CD4-positive, alpha-beta T cell treated with Interleukin-4 for 4 hours (primary cell): ENCODE results near the gene TBX6.

ENCODE experiments used
- DNase-seq: peaks from one replicate; pipeline ENCODE4 v3.0.0-alpha.2; 2020

Gene TBX6

DNA sequence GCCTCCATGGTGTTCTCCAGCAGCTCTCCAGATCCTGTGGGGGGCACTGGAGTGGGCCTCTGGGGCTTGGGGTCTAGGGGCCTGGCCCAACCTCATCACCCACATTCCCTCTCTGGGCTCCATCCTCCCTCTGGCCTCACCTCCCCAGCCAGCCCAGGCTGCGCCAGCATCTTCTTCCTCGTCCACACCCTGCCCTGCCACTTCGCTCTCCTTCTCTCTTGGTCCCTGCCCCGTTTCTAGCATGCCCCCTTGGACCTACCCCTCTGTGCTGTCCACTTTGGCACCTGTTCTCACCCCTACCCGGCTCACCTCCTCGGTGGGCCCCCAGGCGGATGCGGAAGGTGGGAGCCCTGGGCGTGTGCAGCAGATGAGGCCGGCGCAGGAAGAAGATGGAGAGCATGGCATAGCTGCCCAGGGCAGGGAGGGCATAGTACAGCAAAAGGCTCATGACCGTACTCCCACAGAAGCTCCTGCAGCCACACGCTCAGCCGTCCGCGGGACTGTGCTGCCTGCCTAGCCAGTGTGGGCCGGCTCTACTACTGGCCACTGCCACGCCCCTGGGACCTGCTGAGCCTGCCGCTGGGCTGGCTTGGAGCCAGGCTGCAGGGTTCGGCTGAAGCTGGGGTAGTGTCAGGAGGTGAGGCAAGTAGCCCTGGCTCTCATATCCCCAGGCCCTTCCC is 21.4 kb upstream of the TBX6 start, which contains the start of gene GDPD3:
TSS of gene GDPD3 (minus strand) at position 507 of the 680 bp plus-strand sequence. CDS start at position 448, 59 bp downstream.
- DNase-seq, result no peak

DNA sequence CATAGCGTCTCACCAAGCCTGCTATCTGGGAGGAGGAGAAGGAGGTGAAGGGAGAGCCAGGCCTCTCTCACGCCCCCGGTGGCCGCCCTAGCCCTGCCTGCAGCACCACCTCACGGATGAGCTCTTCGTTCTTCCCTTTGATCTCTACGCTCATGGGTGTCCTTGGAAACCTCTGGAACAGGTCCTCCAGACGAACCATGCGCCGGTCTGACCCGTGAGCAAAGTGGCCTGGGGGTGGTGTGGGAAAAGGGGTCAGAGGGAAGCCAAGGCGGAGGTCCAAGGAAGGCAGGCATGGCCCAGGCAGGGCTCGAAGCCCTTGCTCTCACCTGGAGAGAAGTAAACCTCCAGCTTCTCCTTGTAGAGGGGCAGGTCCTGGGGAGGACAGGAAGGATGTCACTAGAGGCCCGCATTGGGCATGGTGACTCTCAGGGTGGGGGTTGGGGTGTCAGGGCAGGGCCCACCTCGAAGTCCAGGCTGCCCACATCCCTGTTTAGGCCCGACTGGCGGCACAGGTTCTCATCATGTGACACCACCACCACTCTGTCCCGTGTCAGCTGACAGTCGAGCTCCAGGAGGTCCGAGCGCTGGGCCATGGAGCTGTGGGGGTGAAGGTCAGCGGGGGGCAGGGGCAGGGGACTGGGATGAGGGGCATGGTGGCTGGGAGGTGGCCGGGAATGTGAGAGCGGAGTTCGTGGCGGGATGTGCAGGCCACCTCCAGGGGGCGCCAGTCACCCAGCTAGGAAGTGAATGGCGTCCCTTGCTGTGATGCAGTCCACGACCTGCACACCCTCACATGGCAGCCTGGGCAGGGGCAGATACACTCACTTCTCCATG is 20.7 kb upstream of the TBX6 start:
- peak; percentile 38 for DNase-seq

DNA sequence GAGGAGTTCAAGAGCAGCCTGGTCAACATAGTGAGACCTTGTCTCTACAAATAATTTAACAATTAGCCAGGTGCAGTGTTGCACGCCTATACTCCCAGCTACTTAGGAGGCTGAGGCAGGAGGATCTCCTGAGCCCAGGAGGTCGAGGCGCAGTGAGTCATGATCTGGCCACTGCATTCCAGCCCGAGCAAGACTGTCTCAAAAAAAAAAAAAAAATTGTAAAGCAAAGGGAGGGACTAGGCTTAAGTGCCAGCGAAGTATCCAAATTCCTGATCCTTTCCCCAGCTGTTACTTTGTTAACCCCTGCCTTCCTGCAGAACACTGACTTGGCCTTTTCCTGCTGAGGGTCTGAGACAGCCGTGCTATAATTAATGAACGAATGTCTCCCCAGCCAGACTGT is 18.9 kb upstream of the TBX6 start:
- DNase-seq, result no peak

DNA sequence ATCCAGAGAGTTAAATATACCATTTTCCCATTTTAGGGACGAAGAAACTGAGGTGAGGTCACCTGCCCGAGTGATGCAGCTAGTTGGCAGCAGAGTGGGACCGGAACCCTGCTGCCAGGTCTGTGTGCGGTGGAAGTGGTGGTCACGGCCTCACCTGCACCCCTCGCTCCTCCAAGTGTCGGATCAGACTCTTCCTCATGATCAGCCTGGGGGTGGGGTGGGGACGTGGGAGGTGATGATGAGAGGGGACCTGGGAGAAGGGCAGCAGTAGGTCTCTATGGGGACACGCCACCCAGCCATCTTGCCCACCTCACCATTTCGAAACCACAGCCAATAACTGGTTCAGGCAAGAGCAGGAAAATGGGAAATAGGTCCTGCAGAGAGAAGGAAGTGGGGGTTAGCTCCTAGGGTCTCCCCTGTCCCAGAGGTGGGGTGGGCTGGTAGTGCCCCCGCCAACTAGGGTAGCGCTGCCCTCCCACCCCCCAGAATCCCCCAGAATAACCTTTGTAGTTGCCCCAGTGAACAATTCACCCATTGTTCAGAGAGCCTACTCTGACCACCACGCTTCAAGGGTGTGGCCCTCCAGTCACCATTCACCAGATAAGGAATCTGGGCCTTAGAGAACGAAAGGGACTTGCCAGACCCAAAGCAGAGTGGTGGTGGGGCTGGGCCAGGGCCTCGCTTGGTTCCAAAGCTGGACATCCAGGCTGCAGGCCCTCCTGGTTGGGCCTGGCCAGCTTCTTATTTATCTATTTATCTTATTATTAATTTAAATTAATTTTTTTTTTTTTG is 16.5 kb upstream of the TBX6 start:
- no peak for DNase-seq

DNA sequence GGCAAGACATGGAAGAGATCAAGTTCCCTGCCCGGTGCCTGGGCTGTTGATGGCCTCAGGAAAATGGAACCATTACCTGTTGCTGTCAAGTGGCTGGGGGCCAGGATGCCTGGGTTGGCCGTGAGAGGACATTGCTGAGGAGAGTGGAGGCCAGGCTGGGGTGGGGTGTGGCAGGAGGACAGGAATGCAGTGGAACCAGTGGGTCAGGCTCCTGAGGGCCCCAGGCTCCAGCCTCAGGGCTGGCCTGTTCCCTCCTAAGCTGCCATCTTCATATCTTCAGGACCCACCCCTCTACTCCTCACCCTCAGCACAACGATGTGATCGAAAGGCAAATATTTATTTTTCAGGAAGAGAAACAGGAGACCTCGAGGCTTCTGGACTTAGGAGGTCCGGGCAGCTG is 12.8 kb upstream of the TBX6 start:
- DNase-seq, result no peak

DNA sequence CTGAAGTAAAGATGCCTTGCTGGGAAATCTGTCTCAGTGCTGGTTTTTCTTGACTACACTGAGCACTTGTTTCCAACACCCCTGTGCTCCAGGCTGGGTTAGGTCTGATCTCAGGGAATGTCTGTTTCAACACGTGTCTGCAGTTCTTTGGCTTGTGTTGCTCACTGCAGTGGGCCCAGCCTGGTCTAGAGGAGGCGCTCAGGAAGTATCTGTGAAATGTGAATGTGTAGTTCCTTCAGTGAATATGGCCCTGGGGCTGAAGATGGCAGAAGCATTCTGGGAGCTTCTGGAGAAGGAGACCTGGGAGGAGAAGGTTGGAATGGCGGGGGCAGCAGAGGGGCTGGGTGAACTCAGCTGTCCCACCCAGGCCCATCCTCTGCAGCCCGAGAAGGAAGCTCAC is 12.4 kb upstream of the TBX6 start:
- DNase-seq, result no peak

DNA sequence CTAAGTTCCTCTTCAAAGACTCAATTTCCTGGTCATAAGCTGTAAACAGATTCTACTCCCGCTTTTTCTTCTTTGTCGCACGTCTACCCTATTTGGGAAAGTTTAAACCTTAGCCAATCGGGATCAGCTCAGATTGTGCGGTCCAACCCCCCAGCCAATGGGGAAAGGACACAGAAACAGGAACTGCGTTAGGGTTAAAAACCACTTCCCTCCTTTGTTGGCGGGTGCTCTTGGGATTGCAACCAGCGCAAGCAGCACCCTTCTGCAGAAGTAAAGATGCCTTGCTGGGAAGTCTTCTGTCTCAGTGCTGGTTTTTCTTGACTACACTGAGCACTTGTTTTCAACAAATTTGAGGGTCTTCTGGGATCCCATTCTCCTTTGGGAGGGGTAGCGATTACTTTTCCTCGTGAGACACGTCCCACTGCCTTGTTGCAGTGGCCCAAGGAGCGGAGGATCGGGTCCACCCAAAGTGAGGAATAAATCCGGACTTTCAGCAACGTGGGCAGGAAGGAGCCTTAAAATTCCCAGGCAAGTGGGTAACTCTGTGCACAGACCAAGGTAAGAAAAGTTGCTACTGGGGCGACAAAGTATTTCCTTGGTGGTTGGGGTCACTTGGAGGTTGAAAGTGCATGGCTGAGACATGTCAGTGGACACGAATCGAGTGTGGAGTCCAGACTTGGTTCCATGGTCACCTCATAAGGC is 5.3 kb upstream of the TBX6 start:
- DNase-seq, result no peak

DNA sequence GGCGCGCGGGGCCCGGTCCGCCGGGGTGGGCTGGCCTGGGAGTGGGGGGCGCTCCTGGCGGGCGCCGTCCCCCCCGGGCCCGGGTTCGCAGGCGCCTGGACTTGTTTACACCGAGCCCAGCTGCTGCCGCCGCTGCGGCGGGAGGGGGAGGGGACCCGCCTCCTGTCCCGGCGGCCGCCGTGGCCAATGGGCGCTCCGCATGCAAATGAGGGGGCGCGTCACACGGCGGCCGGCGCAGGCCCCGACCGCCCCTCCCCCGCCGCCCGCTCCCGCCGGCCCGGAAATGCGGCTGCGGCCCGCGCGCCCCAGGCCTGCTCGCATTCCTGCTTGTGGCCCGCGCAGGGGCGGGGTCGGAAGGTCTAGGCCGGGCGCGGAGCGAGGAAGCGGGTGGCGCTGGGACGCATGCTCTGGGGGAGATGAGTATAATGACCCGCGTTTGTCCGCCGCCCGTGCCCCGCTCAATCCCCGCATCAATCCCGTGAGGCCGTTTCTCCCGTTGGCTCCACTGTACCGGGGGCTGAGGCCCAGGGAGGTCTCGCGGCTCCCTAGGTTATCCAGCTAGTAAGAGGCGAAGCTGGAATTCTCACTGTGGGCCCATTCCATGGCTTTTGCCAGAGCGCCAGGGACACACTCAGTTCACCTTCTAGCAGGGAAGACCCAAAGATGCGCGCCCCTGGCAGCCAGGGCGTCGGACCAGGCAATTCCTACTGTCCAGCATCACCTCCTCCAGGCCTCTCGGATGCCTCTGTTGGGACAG is 4.6 kb upstream of the TBX6 start, which contains the start of gene YPEL3:
TSS of gene YPEL3 (minus strand) at position 109 of the 757 bp plus-strand sequence. CDS start 731 bp downstream, outside the sequence.
- peak; percentile 88 for DNase-seq

DNA sequence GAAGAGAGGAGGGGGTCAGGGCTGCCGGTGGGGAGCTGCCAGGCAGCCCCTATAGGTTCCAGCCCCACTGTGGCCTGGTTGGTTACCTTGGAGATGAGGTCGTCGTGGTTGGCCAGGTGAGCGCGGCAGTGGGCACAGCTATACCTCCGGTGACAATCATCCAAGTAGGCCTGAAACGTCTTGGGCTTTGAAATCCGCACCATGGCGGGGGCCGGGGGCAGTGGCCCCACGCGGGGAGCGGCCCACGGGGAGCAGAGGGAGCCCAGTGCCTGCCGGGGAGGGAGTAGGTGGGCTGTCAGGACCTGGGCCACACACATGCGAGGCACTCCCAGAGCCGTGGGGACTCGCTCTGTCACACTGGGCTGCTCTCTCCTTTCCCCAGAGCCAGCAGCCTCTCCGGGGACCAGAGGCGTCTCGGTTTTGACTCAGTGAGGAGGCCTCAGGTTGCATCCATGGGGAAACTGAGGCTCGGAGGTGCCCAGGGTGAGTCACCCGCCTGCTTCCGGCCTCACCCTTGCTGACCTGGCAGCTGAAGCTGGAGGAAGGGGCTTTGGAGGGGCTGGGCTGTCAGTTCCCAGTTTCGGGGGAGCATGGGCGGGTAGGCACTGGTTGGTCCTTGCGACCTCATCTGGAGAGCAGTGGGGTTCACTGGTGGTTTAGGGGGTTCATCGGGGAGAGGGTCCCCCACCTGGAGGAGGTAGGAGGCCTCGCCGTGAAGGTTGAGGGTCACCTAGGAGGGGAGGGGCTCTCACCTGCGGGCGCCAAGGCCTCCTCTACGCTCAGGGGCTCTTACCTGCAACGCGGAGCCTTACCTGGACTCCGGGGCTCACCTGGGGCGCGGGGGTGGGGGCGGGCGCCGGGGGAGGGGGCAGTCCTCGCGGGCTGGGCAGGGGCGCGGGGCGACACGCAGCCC is 3.7 kb upstream of the TBX6 start:
- no peak for DNase-seq

DNA sequence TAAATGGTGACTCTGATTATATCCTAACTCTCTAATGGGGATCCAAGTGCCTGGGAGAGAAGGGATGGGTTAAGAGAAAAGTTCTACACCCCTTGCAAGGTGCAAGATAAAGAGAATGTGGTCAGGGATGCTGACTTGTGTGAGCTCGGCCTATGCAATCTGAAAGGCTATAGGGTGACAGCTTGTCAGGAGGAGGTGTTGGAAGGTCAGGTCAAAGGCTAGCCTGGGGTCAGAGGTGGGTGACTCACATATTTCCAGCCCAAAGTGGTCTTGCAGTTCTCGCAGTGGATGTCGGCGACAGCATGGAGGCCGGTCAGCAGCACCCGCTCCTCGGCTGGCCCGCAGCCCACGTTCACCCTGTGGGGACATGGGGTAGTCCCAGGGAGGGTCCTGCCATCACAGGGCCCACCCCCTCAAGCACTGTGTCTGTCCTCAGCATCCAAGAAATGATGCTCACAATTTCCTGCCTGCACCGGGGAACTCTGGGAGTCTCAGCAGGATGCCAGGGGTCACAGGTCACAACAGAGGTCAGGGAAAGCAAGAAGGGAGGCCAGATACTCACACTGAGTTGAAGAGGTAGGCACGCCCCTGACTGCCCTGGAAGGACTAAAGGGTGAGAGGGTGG is 2.9 kb upstream of the TBX6 start:
- no peak for DNase-seq

DNA sequence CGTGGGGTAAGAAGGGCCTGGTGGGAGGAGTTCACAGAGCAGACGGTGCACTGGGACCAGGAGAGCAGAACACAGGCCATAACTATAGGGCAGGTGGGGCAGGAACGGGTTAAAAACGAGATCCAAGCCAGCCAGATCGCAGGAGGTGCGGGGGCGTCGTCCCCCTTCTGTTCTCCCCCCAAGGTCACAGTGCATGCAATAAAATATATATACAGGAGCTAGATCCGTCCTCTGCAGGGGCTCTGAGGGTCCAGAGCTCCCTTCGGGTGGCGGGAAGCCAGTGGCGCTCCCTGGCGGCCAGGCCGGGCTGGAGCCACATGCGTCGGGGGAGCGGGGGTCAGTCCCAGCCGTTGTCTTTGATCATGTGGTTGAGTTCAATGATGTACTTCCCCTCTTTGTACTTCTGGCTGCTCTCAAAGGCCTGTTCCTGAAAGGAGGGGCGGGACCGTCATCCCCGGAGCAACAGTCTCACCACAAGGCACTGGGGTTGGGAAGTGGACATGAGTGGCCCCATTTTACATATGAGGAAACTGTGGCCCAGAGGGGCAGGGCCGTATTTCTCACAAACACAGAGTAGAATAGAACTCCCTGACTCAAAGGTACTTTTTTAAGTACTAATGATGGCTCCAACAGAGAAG is 768 bp upstream of the TBX6 start:
- DNase-seq, result peak; percentile 72

DNA sequence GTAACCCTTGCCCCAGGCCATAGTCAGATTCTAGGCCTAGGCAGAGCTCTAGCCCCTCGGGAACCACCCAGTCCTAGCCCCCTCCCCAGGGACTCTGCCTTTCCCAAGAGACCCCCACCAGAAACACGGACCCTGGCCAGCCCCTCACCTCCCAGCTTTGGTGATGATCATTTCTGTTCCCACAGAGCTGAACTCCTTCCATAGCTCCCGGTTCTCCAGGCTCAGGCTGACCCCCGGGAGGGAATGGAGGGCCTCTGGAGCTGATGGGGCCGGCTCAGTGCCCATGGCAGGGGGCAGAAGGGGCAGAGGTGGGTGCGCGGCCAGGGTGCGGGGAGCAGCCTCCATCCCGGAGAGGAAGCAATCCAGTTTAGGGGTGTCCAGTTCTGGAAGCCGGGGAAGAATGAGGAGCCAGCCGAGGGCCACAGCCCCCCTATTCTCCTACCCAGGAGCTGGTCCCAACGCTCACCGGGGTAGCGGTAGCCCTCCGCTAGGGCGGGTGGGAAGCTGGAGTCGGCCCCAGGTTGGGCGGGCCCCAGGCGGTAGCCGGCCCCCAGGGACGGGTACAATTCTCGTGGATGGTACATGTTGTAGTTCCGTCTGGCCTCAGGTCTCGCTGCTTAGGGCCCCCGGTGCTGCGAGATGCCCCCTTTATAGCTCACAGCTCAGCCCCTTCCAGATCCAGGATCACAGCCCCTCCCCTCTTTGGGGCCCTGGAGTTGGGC is 953 bp downstream of the TBX6 start:
- DNase-seq, result no peak

DNA sequence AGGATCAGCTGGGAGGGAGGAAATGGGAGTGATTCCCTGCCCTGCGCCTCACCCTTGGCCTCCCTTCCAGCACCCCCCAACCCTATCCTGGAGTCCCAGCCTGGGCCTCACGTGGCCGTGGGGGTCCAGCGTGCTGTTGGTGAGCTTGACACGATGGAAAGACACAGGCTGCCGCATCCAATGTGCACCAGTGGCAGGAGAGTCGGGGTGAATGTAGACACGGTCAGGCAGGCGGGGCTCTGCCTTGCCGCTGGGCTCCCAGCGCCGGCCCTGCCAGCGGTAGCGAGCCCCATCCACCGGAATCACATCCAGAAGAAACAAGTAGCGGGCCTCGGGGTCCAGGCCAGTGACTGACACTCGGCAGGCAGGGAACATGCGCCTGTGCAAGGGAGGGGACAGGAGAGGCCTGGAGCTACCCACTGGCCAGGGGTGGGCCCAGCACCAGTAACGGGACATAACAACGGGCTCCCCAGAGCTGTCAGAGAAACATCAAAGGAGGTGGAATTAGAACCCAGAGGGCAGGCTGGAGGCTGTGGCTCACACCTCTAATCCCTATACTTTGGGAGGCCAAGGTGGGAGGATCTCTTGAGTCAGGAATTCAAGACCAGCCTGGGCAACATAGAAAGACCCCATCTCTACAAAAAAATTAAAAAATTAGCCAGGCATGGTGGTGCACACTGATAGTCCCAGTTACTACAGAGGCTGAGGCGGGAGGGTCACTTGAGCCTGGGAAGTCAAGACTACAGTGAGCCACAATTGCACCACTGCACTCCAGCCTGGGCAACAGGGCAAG is 2.7 kb downstream of the TBX6 start:
- DNase-seq, result no peak

DNA sequence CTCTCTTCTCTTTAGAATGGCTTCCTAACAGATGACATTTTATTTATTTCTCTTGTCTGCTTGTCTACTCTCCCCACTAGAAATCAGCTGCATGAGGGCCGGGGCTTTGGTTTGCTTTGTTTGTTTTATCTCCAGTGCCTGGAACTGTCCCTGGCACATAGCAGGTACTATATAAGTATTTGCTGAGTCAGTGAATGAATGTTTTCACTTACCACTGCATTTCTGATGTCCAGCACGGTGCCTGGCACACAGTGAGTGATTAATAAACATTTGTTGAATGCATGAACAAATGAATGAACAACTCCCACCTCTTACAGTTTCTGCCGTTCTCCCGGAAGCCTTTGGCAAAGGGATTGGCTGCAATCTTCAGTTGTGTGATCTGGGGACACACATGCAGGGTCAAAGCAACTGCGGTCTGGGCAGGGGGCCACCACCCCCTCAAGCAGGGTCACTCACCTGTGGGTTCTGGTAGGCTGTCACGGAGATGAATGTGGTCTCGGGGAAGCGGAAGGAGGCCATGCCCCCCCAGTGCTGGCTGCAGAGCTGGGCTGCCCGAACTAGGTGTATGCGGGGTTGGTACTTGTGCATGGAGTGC is 3.4 kb downstream of the TBX6 start:
- DNase-seq, result no peak

DNA sequence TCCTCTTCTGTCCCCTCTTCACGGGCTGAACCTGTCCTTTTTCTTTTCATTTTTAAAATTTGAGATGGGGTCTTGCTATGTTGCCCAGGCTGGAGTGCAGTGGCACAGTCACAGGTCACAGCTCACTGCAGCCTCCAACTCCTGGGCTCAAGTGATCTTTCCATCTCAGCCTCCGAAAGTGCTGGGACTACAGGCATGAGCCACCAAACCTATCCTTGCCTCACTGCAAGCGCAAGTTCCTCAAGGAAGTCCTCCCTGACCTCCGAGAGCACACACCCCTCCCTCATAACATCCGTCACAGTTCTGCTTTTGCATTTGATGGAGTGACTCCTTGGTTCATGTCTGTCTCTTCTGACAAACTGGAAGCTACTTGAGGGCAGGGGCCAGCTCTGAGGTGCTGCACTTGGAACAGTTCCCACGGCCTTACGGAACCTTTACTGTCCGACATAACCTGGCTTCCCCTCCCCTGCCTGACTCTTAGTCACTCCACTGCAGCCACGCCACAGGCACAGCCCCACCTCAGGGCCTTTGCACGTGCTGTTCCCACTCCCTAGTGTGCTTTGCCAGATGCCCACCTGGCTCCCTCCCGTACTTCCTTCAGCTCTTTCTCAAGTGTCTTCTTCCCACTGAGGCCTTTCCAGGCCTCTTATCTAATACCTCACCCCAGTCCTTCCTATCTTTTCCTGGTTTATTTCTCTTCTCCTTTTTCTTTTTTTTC is 4.4 kb downstream of the TBX6 start:
- no peak for DNase-seq

DNA sequence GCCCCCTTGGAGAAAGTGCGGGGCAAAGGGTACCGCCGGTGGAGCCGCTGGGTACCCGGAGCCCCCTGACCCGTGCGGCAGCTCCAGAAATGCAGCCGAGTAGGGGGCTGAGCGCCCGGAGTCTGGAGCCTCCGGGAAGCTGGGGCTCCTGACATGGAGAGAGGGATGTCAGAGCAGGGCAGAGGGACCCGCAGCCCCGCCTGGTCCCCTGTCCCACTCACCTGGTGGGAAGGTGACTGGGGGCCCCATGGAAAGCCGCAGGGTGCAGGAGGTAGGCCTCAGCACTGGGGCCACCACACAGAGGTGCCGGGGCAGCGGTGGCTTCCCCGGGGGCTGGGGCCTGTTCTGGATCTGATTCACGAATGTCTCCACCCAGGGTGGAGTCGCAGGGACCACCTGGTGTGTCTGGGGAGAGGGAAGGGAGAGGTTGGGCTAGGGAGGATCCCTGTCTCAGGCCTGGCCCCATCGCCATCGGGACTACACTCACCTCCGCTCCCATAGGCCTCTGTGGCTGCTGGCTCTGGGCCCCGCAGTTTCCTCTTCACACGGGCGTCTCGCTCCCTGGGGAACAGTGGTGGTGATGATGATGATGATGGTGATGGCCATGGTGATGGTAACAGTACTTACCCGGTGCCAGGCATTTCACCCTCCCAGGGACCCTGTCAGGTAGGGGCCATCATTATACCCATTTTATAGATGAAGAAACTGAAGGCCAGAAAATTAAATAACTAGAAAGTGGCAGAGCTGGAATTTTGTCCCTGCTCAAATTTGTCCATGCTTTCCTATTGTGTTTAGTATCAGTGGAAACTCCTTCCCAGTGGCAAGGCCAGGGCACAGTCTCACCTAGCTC is 5.2 kb downstream of the TBX6 start:
- DNase-seq, result no peak
